Activated naive CD4-positive, alpha-beta T cell treated with anti-CD3 and anti-CD28 coated beads, Interleukin-2, amount 10 ng/mL, durations not matched to agents 7 days and 5 days (primary cell): ENCODE results near the gene AJM1.

Experiments
- CTCF ChIA-PET: fragments of 350-600 bp; sonication (Branson Sonifier 250); formaldehyde crosslinking; loops from one replicate; lab custom pipeline; 2021; ENCODE audit warnings: antibody characterized with exemption; lab: Charles Lee
- DNase-seq: peaks from one replicate; pipeline ENCODE4 v3.0.0-alpha.2; 2020
- H3K27ac Mint-ChIP-seq: one replicate; pipeline ENCODE4 v1.8.0; 2021; ENCODE audit warnings: mild to moderate bottlenecking, moderate library complexity, mixed read lengths
- H3K27me3 Mint-ChIP-seq: one replicate; pipeline ENCODE4 v1.8.0; 2021; ENCODE audit warnings: mild to moderate bottlenecking, mixed read lengths
- H3K36me3 Mint-ChIP-seq: one replicate; pipeline ENCODE4 v1.8.0; 2021; ENCODE audit warnings: mixed read lengths
- H3K4me1 Mint-ChIP-seq: one replicate; pipeline ENCODE4 v1.8.0; 2021; ENCODE audit warnings: mixed read lengths
- H3K4me3 Mint-ChIP-seq: one replicate; pipeline ENCODE4 v1.8.0; 2021; ENCODE audit warnings: mild to moderate bottlenecking, moderate library complexity, mixed read lengths
- H3K9me3 Mint-ChIP-seq: one replicate; pipeline ENCODE4 v1.8.0; 2021; ENCODE audit warnings: mixed read lengths

Gene AJM1

GRCh38 chr9:136856541-136857141 is 14.4 kb downstream of the AJM1 start:
- DNase-seq: no peak
- CTCF ChIA-PET: no interaction called here
- Mint-ChIP-seq H3K36me3 (peaks cover 3% of the 10 kb centered on the region), H3K27me3 (no peaks in the 10 kb centered on the region), H3K9me3 (no peaks in the 10 kb centered on the region), H3K4me1 (no peaks in the 10 kb centered on the region), H3K4me3 (no peak overlapping the region), H3K27ac (no peak overlapping the region)

- Mint-ChIP-seq H3K27ac (no peak overlapping the region), H3K4me1 (no peaks in the 10 kb centered on the region)
- CTCF ChIA-PET: no interaction called here
These were observed 14.9 kb downstream of the AJM1 start for GRCh38 chr9:136857166-136857565.

DNA sequence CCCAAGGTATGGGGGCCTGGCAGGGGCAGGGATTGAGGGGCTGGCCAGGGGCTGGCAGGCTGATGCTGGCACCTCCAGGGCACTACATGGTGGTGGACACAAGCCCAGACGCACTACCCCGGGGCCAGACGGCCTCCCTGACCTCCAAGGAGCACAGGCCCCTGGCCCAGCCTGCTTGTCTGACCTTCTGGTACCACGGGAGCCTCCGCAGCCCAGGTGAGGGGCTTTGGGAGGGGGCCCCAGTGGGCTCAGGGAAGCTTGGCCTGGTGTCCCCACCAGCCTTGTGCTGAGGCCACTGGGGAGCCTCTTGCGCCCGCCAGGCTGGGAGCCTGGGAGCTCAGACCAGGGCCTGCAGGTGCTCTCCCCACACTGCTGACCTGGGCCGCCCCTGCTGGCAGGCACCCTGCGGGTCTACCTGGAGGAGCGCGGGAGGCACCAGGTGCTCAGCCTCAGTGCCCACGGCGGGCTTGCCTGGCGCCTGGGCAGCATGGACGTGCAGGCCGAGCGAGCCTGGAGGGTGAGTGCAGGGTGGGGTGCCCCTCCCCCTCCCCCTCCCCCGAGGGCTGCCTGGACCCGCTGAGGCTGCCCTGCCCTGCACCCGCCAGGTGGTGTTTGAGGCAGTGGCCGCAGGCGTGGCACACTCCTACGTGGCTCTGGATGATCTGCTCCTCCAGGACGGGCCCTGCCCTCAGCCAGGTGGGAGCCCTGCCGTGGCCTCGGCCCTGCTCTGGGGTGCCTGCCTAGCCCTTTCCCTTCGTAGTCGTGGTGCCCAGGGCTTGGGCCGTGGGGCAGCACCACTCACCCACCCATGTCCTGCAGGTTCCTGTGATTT is 15.5 kb downstream of the AJM1 start:
- Mint-ChIP-seq H3K4me3 (no peak overlapping the region), H3K4me1 (no peaks in the 10 kb centered on the region), H3K36me3 (peaks cover 5% of the 10 kb centered on the region), H3K27me3 (no peaks in the 10 kb centered on the region), H3K9me3 (no peaks in the 10 kb centered on the region), H3K27ac (no peak overlapping the region)
- CTCF ChIA-PET: no interaction called here
- no peak for DNase-seq

More at GRCh38 chr9:136857166-136857565, 14.9 kb downstream of the AJM1 start:
- DNase-seq: no peak
- Mint-ChIP-seq H3K36me3 (peaks cover 3% of the 10 kb centered on the region), H3K4me3 (no peak overlapping the region), H3K27me3 (no peaks in the 10 kb centered on the region), H3K9me3 (no peaks in the 10 kb centered on the region)

DNA sequence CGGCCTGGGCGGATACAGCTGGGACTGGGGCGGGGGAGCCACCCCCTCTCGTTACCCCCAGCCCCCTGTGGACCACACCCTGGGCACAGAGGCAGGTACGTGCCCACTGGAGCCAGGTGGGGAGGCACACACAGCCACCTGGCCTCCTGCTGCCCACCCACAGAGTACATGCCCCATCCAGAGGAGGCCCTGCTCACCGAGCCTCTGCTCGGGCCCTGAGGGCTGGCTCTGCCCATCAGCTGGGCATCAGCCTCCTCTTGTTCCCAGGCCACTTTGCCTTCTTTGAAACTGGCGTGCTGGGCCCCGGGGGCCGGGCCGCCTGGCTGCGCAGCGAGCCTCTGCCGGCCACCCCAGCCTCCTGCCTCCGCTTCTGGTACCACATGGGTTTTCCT is 16.2 kb downstream of the AJM1 start:
- no peak for DNase-seq
- Mint-ChIP-seq H3K4me1 (no peaks in the 10 kb centered on the region), H3K27ac (no peak overlapping the region), H3K9me3 (no peaks in the 10 kb centered on the region), H3K27me3 (no peaks in the 10 kb centered on the region), H3K36me3 (peaks cover 11% of the 10 kb centered on the region), H3K4me3 (no peak overlapping the region)
- CTCF ChIA-PET: no interaction called here

DNA sequence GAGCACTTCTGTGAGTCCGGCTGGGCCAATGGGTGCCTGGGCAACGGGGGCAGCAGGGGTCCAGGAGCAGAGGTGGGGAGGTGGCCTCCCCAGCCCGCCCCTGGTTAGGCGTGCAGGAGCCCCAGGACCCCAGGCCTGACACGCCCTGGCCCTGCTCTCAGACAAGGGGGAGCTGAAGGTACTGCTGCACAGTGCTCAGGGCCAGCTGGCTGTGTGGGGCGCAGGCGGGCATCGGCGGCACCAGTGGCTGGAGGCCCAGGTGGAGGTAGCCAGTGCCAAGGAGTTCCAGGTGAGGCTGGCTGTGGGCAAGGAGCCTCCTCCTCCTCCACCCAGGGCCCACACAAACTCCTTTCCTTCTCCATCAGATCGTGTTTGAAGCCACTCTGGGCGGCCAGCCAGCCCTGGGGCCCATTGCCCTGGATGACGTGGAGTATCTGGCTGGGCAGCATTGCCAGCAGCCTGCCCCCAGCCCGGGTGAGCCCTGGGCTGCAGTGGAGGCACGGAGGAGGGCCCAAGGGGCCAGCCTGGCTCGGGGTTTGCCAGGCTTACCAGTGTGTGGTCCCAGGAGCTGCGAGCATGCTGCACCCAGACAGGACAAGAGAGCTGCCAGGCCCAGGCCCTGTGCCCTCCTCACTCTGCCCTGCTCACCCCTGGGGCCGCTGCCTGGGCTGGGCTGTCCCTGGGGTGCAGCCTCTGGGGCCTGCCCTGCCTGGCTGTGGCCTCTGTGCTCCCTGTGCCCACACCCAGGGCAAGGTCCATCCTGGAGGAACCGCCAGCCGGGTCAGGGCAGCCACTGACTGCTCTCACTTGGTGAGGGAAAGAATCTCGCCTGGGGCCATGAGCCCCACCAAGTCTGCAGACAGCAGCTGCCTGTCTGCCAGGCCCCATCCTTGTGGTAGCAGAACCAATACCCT is 16.8 kb downstream of the AJM1 start:
- CTCF ChIA-PET: no interaction called here
- DNase-seq: no peak
- Mint-ChIP-seq H3K4me1 (peaks cover 4% of the 10 kb centered on the region), H3K9me3 (no peaks in the 10 kb centered on the region), H3K36me3 (peaks cover 15% of the 10 kb centered on the region), H3K27ac (no peak overlapping the region), H3K4me3 (no peak overlapping the region), H3K27me3 (no peaks in the 10 kb centered on the region)

DNA sequence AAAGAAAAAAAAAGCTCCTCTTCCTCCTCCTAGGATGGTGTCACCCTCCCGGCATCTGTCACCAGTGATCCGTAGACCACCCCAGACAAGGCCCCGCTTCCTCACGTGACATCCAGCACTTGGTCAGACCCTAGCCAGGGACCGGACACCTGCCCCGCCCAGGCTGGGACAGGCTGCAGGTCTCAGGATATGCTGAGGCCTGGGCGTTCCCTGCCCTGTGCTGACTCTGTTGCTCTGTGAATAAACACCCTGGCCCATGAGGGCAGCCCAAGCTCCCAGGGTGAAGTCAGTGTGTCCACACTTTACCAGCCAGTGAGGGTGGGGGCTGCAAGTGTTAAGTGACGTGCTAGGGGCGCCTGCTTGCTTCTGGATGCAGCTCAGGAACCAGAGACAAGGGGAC is 18.3 kb downstream of the AJM1 start:
- Mint-ChIP-seq H3K27ac (peak overlapping the region; percentile 33), H3K4me1 (peaks cover 16% of the 10 kb centered on the region), H3K4me3 (no peak overlapping the region), H3K27me3 (no peaks in the 10 kb centered on the region), H3K36me3 (peaks cover 20% of the 10 kb centered on the region), H3K9me3 (no peaks in the 10 kb centered on the region)
- CTCF ChIA-PET: interaction anchor here (1.1 kb wide), 1 partner anchor 21 kb away, joined by 3 read pairs; no protein-coding TSS in a partner anchor
- no peak for DNase-seq

GRCh38 chr9:136860933-136861873 is 18.9 kb downstream of the AJM1 start:
- peaks cover 16% of the 10 kb centered on the region for H3K4me1 Mint-ChIP-seq
- no peak overlapping the region for H3K4me3 Mint-ChIP-seq
- H3K36me3 Mint-ChIP-seq: peaks cover 21% of the 10 kb centered on the region
- no peaks in the 10 kb centered on the region for H3K9me3 Mint-ChIP-seq
- H3K27me3 Mint-ChIP-seq: no peaks in the 10 kb centered on the region
- CTCF ChIA-PET: interaction anchor here (1.1 kb wide), 1 partner anchor 20 kb away, joined by 3 read pairs; no protein-coding TSS in a partner anchor
- no peak overlapping the region for H3K27ac Mint-ChIP-seq
- no peak for DNase-seq

GRCh38 chr9:136861874-136862457 is 19.7 kb downstream of the AJM1 start:
- Mint-ChIP-seq H3K36me3 (peaks cover 21% of the 10 kb centered on the region), H3K27me3 (no peaks in the 10 kb centered on the region), H3K4me1 (peaks cover 16% of the 10 kb centered on the region), H3K9me3 (no peaks in the 10 kb centered on the region), H3K4me3 (no peak overlapping the region), H3K27ac (no peak overlapping the region)
- DNase-seq: no peak
- CTCF ChIA-PET: no interaction called here

GRCh38 chr9:136862849-136863622 is 20.8 kb downstream of the AJM1 start:
- Mint-ChIP-seq H3K4me3 (no peak overlapping the region), H3K36me3 (peaks cover 21% of the 10 kb centered on the region), H3K4me1 (peaks cover 19% of the 10 kb centered on the region), H3K27me3 (no peaks in the 10 kb centered on the region), H3K9me3 (no peaks in the 10 kb centered on the region), H3K27ac (no peak overlapping the region)
- CTCF ChIA-PET: no interaction called here
- DNase-seq: no peak

GRCh38 chr9:136863623-136864273 is 21.5 kb downstream of the AJM1 start:
- CTCF ChIA-PET: no interaction called here
- Mint-ChIP-seq H3K27ac (no peak overlapping the region), H3K9me3 (no peaks in the 10 kb centered on the region), H3K36me3 (peaks cover 22% of the 10 kb centered on the region), H3K27me3 (no peaks in the 10 kb centered on the region), H3K4me3 (no peak overlapping the region), H3K4me1 (peaks cover 19% of the 10 kb centered on the region)
- no peak for DNase-seq

DNA sequence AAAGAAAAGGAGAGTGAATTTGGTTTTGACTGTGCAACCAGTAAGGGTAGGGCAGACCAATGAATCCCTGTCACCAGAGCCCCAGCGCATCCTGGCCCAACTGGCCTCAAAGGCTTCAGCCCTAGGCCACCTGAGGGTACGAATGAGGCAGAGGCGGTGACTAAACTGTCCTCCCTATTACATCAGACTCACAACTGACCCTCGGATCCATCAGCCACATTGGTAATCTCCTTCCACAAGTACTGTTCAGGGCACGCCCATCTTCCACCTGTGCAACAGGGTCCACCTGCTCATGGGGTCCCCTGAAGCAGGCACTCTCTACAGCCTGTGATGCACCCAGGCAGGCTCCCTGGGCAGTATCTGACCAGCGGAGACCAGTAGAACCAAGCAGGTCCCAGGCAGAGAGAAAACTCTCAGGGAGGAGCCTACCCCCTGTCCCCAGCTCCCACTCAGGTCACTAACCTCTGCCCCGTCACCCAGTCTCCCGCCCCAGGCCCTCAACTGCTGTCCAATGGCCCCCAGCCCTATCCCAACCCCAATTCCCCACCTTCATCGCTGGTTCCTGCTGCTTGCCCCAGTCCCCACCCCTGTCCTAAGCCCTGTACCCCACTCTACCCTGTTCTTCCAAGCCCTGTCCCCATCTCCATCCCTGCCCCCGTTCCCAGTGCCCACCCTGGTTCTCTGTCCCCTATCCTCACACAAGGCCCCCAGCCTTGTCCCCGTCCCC is 22.9 kb downstream of the AJM1 start:
- H3K27me3 Mint-ChIP-seq: no peaks in the 10 kb centered on the region
- H3K36me3 Mint-ChIP-seq: peaks cover 22% of the 10 kb centered on the region
- H3K27ac Mint-ChIP-seq: peak overlapping the region; percentile 60
- H3K9me3 Mint-ChIP-seq: no peaks in the 10 kb centered on the region
- no peak for DNase-seq
- H3K4me3 Mint-ChIP-seq: peak overlapping the region; percentile 87
- CTCF ChIA-PET: interaction anchor here (1.0 kb wide), 1 partner anchor 37 kb away, joined by 3 read pairs; no protein-coding TSS in a partner anchor
- peaks cover 21% of the 10 kb centered on the region for H3K4me1 Mint-ChIP-seq

- H3K27ac Mint-ChIP-seq: peak overlapping the region; percentile 86
- peaks cover 2% of the 10 kb centered on the region for H3K9me3 Mint-ChIP-seq
- H3K4me1 Mint-ChIP-seq: peaks cover 21% of the 10 kb centered on the region
- H3K4me3 Mint-ChIP-seq: peak overlapping the region; percentile 87
- CTCF ChIA-PET: no interaction called here
- peaks cover 19% of the 10 kb centered on the region for H3K36me3 Mint-ChIP-seq
- H3K27me3 Mint-ChIP-seq: no peaks in the 10 kb centered on the region
- no peak for DNase-seq
These were observed 23.5 kb downstream of the AJM1 start for GRCh38 chr9:136865768-136866103.
